DMS79 treated with DMSO at 0.1 percent for 48 hours (cell line): ENCODE results near the gene RBM17.
"Not testable (repeated sequence)": the region's sequence is repeated elsewhere in the genome, so short reads cannot be mapped to it uniquely, and the experiment has no call there.

Experiments used
- DNase-seq: peaks from one replicate; lab custom pipeline; 2025; lab: John Stamatoyannopoulos, UW

The RBM17 gene

GRCh38 chr10:6161921-6162320 lies 73.1 kb downstream of the RBM17 start:
- DNase-seq: no peak

GRCh38 chr10:6162589-6163356 lies 73.9 kb downstream of the RBM17 start:
- no peak for DNase-seq

- DNase-seq: peak; percentile 35
Measured at GRCh38 chr10:6163364-6164270, 74.8 kb downstream of the RBM17 start.

GRCh38 chr10:6164271-6165095 lies 75.6 kb downstream of the RBM17 start:
- no peak for DNase-seq

GRCh38 chr10:6165221-6165725 lies 76.4 kb downstream of the RBM17 start:
- DNase-seq: no peak

- not testable (repeated sequence) for DNase-seq
Measured at GRCh38 chr10:6165933-6166332, 77.1 kb downstream of the RBM17 start.
